HG03342 (cell line): ENCODE measurements around the gene TMEM204.
"Not testable (repeated sequence)": the region's sequence is repeated elsewhere in the genome, so short reads cannot be mapped to it uniquely, and the experiment has no call there.

Source experiments
- ATAC-seq: cut with Tn5 transposase; IDR thresholded peaks from one replicate; pipeline ENCODE4 v1.9.1; 2021; ENCODE audit warnings: mild to moderate bottlenecking, moderate library complexity; ENCODE audit not compliant: unreplicated experiment

TMEM204 gene

DNA sequence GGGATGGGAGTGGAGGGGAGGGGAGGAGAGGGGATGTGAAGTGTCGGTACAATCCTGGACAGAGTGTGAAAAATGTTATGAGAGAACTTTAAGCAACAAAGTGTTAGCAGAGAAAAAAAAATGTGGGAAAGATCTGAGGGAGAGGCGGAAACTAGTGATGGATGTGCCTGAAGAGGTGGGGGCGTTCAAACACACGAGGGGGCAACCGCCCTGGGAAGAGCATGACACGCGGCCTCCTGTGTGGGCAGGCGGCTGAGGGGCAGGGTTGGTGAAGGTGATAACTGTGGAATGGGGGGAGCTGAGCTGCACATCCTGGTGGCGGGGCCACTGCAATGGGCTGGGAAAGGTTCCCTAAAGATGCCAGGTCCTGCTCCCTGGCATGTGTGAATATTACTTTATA is 48.3 kb downstream of the TMEM204 start:
- ATAC-seq, result no peak

DNA sequence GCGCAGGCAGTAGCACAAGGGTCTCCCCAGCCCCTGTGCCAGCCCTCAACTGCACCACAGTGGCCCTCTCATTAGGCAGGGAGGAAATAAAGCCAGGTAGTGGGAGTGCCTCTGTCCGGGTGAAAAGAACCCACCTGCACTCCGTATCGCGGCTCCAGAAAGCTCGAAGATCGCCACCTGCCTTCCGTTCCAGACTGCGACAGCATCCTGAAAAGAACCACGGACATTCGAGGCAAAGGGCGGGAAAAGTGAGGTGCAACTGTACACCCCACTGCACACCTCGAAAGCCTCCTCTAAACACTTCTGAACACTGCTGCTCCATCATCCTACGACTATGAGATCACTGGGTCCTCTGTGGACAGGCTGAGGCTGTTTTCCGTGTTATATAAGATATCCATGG is 49.7 kb downstream of the TMEM204 start:
- ATAC-seq, result no peak

DNA sequence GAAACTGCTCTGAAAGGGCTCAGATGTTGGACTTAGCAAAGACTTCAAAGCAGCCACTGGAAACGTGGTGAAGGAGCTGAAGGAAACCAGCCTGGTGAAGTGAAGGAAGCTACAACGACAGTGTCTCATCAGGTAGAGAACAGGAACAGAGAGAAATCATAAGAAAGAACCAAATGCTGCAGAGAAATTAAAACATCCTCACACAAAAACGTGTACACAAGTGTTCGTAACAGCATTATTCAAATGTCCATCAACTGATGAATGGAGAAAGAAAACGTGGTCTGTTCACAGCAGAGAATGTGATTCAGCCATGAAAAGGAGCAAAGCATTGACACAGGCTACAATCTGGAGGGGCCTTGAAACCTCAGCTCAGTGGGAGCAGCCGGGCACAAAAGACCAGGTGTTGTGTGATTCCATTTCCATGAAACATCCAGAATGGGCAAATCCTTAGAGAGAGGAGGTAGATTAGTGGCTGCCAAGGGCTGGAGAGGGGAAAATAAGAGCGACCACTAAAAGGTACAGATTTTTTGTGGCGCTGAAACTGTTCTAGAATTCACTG is 51.5 kb downstream of the TMEM204 start:
- ATAC-seq, result no peak

DNA sequence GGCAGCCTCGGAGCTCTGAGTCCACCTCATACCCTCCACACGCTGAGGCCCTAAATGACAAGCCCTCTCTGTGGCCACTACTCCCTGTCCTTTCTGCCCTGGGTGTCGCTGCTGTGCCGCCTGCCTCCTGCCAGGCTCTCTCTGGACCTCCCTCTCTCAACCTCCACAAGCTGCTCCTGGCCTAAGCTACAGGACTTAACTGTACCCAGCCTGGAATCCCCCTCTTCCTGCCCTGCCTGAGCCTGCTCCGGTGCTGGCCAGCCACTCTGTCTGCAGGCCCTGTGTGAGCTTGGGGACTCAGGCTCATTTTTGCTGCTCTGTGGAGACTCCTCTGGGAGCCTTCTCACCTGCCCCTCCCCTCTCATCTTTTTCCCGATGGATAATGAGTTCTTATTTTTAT is 56.9 kb downstream of the TMEM204 start:
- no peak for ATAC-seq

DNA sequence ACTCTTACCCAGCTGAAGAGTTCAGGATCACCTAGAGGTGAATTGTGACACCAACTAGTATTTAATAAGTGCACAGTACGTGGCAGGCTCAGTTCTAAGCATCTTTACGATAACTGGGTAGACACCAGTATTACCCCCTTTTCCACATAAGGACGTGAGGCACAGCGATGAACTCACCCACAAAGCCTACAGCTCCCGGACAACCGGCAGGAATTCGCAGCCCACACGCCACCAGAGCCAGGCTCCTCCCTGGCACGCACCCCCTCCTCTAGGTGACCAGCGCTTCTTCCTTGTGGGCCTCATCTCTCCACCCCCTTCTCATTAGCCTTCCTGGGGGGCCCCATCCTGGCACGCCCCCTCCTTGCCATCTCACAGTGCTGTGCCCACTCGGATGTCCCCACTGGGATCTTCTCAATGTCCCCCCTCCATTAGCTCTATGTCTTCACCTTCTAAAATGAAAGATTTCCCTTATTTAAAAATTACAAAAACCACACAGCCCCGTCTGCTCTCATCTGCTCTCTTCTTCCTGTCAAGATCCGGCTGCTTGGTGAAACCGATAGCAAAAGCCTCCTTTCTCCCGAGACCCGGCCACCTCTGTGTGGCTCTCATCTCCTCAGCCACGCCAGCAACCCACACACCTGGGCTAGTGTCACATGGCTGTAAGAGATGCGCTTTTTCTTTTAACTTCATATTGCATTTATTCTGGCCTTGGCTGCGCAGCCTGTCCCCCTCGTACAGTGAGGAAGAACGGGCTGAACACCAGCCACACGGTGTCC is 57.7 kb downstream of the TMEM204 start:
- ATAC-seq, result no peak

DNA sequence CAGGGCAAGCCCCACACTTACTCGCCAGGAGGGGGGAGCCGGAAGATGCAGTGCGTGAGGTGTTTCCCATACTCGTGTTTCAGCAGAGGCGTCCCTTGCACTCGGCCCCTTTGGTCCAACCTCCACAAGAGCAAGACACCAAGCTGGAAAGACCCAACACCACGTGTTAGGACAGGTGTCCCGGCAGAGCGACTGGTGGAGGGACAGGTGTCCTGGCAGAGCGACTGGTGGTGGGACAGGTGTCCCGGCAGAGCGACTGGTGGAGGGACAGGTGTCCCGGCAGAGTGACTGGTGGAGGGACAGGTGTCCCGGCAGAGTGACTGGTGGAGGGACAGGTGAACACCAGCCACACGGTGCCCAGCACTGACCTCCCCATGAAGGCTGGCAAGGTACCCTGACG is 59.0 kb downstream of the TMEM204 start:
- no peak for ATAC-seq

DNA sequence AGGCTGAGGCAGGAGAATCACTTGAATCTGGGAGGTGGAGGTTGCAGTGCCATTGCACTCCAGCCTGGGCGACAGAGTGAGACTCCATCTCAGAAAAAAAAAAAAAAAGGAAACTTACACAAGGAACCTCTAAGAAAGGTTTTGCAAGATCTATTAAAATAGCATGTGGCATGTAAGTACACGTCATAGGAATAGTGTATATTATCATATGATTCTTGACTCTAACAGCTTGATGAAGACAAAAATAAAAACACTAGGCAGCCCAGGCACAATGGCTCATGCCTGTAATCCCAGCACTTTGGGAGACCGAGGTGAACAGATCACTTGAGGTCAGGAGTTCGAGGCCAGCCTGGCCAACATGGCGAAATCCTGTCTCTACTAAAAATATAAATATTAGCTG is 62.0 kb downstream of the TMEM204 start:
- ATAC-seq, result not testable (repeated sequence)

DNA sequence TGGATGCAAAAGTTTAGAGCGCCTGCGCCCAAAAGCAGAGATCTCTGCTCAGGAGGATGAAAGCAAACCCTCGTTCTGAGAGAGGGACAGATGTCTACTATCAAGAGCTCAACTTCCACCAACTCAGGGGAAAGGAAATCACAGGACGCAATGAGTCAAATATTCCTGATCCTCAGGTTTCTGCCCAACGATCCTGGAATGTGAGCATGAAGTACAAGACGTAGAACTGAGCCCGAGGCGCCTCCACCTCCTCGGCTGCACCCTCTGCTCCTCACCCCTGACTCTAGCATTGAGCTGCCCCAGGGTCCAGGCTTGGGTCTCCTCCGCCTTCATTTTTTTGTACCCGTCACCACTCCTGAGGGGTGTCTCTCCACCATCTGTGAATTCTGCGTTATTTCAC is 63.0 kb downstream of the TMEM204 start:
- no peak for ATAC-seq

DNA sequence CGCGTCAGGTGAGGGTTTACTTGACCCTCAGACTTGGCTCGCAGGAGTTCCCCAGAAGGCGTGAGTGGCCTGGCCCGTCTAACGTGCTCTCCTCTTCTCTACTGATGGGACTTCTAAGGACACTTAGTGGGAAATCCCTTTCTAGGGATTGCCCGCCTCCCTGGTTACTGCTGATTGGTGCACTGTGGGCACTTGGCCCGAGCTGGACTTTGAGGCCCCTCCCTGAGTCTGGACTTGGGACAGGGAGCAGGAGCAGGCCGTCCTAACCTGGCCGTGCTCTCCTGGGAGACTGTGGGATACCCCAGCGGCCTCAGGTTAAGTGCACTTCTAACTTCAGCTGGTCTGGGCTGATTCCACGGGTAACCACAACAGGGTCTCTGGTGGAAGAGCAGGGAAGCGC is 63.7 kb downstream of the TMEM204 start:
- no peak for ATAC-seq

DNA sequence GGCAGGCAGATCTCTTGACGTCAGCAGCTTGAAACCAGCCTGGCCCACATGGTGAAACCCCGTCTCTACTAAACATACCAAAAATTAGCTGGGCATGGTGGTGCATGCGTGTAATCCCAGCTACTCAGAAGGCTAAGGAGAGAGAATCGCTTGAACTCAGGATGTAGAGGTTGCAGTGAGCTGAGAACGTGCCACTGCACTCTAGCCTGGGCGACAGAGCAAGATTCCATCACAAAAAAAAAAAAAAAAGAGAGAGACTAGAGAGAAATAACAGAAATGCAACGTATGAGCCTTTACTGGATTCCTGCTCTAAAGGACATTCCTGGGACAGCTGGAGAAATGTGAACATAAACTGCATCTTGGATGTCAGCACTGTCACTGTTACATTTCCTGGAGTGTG is 67.6 kb downstream of the TMEM204 start:
- no peak for ATAC-seq

DNA sequence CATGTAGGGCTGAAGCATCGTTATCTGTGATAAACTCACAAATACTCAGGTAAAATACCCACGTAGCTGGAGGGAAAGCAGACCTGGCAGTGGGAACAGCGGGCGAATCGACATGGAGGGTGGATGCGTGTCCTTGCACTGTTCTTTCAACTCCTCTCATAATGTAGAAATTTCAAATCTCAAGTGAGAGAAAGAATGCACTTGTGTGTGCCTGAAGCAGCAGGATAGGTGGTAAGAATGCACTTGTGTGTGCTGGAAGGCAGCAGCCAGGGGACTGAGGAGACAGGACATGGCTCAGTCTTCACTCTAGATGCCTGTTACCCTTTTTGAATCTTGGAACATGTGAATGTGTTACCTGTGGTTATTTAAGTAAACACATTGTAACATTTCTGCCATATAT is 68.0 kb downstream of the TMEM204 start:
- ATAC-seq, result no peak

DNA sequence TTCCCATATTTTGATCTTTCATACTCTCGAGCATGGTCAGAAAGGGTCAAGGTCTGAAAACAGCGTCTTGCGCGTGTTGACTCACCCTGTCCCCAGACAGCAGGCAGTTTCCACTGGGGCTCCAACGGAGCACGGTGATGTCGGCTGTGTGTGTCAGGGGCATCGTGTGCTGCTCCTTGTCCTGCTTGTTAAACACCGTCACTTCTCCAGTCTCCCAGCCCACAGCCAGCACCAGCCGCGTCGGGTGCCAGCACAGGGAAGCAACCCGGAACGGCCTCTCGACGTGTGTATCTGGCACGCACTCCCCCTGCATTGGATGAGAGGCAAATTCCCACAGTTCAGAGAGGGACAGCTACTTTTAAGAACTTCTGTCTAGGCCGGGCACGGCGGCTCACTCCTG is 68.8 kb downstream of the TMEM204 start:
- ATAC-seq, result no peak
